HEK293T (cell line): Measurements from ENCODE around the gene AARS2.

Experiments
- ARNT ChIP-seq: fragments of 450-650 bp; IDR thresholded peaks from 2 replicates; pipeline ENCODE4 v1.6.1; 2017; ENCODE audit warnings: mild to moderate bottlenecking
- BHLHE40 ChIP-seq: fragments of 450-650 bp; IDR thresholded peaks from 2 replicates; pipeline ENCODE4 v1.6.1; 2016; ENCODE audit warnings: mild to moderate bottlenecking, moderate library complexity, borderline replicate concordance
- ELF4 ChIP-seq: fragments of 450-650 bp; IDR thresholded peaks from 2 replicates; pipeline ENCODE4 v1.6.1; 2017; ENCODE audit warnings: antibody characterized with exemption
- FOXK2 ChIP-seq: fragments of 450-650 bp; IDR thresholded peaks from 2 replicates; pipeline ENCODE4 v1.6.1; 2016; ENCODE audit warnings: mild to moderate bottlenecking
- FOXM1 ChIP-seq: fragments of 450-650 bp; IDR thresholded peaks from 2 replicates; pipeline ENCODE4 v1.6.1; 2017; ENCODE audit warnings: mild to moderate bottlenecking, borderline replicate concordance
- L3MBTL2 ChIP-seq: fragments of 450-650 bp; conservative IDR thresholded peaks from 2 replicates; pipeline ENCODE4 v1.6.1; 2016; ENCODE audit warnings: mild to moderate bottlenecking
- LEF1 ChIP-seq: fragments of 450-650 bp; IDR thresholded peaks from 2 replicates; pipeline ENCODE4 v1.6.1; 2017; ENCODE audit warnings: mild to moderate bottlenecking, borderline replicate concordance
- SP1 ChIP-seq: fragments of 450-650 bp; IDR thresholded peaks from 2 replicates; pipeline ENCODE4 v1.6.1; 2017
- SUZ12 ChIP-seq: fragments of 450-650 bp; IDR thresholded peaks from 2 replicates; pipeline ENCODE4 v1.6.1; 2016; ENCODE audit warnings: mild to moderate bottlenecking
- ZNF384 ChIP-seq: fragments of 450-650 bp; IDR thresholded peaks from 2 replicates; pipeline ENCODE4 v1.6.1; 2016

DNA sequence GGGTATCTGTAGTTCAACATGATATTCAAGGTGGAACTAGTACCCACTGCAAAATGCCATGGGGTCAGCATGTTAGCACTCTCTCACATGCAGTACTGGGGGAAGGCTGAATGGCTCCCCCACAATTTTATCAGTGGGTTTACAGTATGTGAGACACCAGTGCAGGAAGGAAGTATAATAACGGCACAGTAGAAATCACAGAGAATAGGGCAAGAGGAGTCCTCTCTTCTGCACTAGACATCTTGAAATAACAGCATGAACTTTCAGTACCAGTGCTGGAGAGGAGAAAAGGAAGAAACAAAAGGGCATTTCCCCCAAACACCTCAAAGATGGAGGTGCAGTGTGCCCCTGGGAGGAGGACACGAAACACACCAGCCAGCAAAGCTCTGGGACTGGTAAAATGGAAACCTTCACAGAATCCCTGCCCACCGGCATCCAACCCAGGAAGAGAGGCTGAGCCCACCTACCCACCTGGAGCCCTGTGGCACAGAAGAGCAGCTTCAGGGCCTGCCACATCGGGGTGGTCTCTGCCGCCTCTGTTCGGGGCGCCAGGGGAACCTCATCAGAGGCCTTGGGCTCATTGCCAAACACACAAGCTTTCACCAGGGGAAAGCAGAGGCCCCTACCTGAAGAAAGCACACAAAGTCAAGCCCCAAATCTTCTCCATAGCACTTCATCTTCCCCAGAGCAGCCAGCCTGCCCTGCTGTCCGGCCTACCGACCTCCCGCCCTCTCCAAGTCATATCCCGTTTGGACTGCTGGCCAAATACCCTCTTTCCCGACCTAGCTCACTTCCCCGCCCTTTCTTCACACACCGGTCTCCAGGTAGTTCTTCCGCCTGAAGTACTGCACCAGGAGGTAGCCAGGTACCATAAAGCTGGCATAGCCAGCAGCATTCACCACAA, 57.0 kb downstream of the AARS2 start:
- TF ChIP-seq LEF1 (no peak), SP1 (no peak), ARNT (no peak), ZNF384 (no peak), FOXM1 (no peak), BHLHE40 (no peak), L3MBTL2 (no peak), FOXK2 (no peak), SUZ12 (no peak), ELF4 (no peak)
